ENCODE data around the gene GPC4. TPM values are rescaled to one million over a fixed set of nuclear protein-coding genes. Genes with fewer than 3 reads are reported as not detected.

Gene GPC4
- 20.3 TPM for polyA plus RNA-seq (ENCODE audit: insufficient read length)
- long read RNA-seq, donor 1, full-length matches to known transcripts, result 9 of 14 reads
- long read RNA-seq, donor 1, partial matches to known transcripts, result 5 of 14 reads
- long read RNA-seq, donor 1, other reads (novel, unspliced or antisense), result 0 of 14 reads
- long read RNA-seq, donor 2, full-length matches to known transcripts, result 2 of 2 reads
- long read RNA-seq, donor 2, partial matches to known transcripts, result 0 of 2 reads
- long read RNA-seq, donor 2, other reads (novel, unspliced or antisense), result 0 of 2 reads
- long read RNA-seq, donor 3, full-length matches to known transcripts, result 4 of 4 reads
- long read RNA-seq, donor 3, partial matches to known transcripts, result 0 of 4 reads
- long read RNA-seq, donor 3, other reads (novel, unspliced or antisense), result 0 of 4 reads
- long read RNA-seq, donor 4, result 0 reads
- long read RNA-seq, donor 5, full-length matches to known transcripts, result 1 of 1 reads
- long read RNA-seq, donor 5, partial matches to known transcripts, result 0 of 1 reads
- long read RNA-seq, donor 5, other reads (novel, unspliced or antisense), result 0 of 1 reads
- long read RNA-seq, donor 6, full-length matches to known transcripts, result 6 of 6 reads
- long read RNA-seq, donor 6, partial matches to known transcripts, result 0 of 6 reads
- long read RNA-seq, donor 6, other reads (novel, unspliced or antisense), result 0 of 6 reads
- long read RNA-seq, donor 7, full-length matches to known transcripts, result 4 of 4 reads
- long read RNA-seq, donor 7, partial matches to known transcripts, result 0 of 4 reads
- long read RNA-seq, donor 7, other reads (novel, unspliced or antisense), result 0 of 4 reads
- long read RNA-seq, donor 8, full-length matches to known transcripts, result 8 of 8 reads
- long read RNA-seq, donor 8, partial matches to known transcripts, result 0 of 8 reads
- long read RNA-seq, donor 8, other reads (novel, unspliced or antisense), result 0 of 8 reads

DNA sequence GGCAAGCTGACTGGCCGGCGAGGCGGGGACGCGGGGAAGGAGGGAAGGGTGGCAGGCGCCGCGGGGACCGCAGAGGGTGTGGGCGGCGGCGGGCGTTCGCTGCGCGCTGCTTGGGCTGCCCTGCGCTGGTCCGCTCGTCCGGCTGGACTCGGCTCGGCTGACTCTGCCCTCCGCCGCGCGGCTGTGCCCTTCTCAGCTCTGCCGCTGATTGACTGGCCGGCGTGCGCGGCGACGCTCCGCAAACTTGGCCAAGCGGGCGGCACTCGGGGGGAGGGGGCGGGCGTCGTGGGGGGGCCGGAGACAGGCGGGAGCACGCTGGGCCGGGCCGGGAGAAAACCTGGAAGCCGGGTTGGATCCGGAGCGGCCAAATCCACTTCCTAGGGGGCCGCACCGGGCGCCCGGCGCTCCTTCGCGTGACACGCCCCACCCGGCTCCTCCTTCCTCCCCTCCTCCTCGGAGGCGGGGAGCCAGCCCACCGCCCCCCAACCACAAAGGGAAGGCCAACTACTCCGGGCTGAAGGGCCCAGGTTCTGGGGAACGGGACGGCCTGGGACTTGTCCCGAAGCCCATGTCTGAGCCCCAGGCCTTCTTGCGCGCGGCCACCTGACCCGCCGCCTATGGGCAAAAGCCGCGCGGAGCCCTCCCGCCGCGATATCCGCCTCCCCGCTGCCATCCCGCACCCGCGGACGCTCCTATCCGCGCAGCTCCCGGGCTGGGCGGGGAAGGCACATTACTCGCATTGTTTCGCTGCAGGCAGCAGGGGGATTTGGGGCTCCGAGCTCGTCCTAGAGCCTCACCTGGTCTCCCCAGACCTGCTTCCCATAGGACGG is at the start of gene GPC4:
TSS of gene GPC4 (minus strand) at position 214 of the 830 bp plus-strand sequence. CDS start 524 bp downstream, outside the sequence.
- DNase-seq, result no peak

GRCh38 chrX:133461231-133461630 is 45.9 kb upstream of the GPC4 start:
- DNase-seq, result no peak

DNA sequence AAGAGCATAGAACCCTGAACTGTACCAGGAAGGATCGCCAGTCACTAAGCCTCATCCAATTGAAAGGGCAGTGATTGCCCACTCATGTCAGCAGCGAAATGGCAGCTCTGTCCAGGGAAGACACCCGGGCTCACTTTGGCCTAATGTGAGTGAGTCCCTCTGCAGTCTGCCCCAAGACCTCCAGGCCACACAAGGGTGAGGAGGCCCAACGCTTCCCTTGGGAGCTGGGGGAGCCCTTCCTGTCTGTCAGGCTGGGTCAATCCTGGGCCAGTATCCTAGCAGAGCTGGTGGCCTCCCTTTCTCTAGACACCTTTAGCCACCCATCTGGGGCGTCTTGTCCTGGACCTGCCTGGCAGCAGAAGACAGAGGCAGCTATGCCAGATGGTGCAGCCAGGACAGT is 39.6 kb upstream of the GPC4 start:
- DNase-seq, result no peak

DNA sequence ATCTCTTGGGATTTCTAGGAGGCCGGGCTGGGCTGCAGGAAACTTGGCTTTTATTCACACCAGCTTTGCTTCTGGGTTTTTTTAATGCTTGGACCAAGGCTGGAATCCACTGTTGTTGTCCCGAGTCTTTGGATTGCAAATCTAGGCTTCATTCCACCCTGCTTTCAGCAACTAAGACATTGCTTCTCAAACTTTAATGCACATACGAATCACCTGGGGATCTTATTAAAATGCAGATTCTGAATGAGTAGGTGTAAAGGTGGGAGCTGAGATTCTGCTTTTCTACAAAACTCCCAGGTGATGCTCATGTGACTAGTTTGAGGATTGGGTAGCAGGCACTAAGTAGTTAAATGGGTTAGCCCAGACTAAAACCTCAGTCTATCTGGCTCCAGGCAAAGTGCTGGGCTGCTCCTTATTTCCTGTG is 39.2 kb upstream of the GPC4 start:
- no peak for DNase-seq

DNA sequence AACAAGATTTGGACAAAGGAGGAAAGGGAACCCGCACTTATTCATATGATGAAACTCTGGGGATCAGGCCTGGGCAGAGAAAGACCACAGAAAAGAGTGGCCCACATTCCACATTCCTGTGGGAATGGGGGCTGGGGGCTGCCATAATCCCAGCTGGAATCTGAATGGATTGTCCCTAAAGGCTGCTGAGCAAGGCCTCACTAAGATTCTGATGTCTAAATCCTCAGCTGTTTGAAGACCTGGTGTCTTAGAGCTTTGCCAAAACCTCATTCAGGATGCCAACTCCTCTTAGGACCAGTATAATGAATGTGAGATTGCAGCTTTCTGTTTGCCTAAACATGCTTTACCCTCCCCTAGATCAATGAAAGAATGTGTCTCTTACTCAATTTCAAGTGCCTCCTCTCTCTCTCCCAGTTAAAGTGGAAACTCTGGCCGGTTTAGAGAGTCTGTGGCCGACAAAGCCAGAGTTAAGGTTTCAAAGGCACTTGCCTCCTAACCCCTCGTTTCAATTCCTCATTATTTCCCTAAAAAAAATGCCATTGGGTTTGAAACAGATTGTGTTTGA is 33.3 kb upstream of the GPC4 start:
- no peak for DNase-seq

- DNase-seq, result peak; percentile 35
Observed at GRCh38 chrX:133444952-133445831, 29.9 kb upstream of the GPC4 start.

GRCh38 chrX:133444196-133444595 is 28.9 kb upstream of the GPC4 start:
- DNase-seq, result no peak

DNA sequence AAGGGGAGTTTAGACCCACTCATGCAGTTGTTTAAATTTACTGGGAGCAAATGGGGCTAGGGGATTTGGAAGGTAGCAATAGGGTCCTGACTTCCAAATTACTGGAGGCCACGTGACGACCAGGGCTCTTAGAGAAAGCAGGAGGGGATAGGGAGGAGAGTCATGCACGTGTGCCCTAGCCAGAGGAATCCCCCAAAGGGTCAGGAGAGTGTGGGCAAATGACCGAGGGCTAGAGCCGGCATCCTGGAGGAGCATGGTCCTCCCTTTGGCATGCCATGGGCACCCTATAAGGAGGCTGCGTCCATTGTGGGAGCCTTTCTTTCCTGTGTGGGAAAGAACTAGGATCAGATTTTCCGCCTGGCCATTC is 25.5 kb upstream of the GPC4 start:
- DNase-seq, result no peak

DNA sequence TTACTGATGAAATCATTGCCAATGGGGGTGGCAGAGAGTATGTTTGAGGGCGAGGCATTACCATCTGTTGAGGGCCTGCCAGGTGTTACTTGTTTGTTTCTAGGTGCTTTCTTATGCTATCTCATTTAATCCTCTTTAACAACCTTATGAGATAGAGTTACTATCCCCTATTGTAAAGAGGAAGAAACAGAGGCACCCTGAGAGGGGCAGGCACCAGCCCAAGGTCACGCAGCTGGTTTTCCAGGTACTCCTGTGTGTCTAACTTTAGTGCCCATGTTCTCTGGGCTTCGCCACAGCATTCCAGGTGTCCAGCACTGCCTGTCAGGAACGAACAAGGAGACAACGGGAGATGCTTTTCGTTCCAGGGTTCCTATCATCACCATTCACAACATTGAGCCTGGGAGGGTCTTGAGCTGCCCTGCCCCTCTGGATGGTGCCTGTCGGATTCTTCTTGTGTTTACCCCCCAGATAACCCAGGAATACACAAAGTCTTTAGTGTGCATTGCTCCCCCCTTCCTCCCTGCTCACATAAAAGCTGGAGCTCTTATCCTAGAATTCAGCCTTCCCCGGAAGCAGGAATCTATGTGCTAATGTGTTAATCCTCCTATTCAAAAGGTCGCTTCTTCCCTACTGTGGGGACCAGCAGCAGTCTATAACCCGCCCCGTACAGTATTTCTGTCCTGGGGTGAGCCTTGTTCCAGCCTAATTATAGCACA is 24.9 kb upstream of the GPC4 start:
- DNase-seq, result no peak

DNA sequence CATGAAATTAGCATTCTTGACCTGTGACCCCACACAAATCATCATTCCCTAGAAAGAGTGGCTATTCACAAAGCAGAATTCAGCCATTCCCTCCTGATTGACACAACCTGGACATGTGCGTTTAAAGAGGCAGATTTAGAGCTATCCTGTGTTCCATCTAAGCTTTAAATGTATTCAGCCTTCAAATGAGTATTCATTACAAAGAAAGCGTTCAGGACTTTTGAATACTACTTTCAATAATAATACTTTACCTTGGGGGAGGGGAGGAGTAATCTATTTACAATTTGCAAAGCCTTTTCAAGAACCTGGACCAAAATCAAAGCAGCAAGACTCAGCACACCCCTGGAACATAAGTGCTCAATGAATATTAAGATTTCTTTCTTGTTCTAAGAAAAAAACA is 22.5 kb upstream of the GPC4 start:
- no peak for DNase-seq

- DNase-seq, result no peak
Observed at GRCh38 chrX:133437356-133437755, 22.1 kb upstream of the GPC4 start.

DNA sequence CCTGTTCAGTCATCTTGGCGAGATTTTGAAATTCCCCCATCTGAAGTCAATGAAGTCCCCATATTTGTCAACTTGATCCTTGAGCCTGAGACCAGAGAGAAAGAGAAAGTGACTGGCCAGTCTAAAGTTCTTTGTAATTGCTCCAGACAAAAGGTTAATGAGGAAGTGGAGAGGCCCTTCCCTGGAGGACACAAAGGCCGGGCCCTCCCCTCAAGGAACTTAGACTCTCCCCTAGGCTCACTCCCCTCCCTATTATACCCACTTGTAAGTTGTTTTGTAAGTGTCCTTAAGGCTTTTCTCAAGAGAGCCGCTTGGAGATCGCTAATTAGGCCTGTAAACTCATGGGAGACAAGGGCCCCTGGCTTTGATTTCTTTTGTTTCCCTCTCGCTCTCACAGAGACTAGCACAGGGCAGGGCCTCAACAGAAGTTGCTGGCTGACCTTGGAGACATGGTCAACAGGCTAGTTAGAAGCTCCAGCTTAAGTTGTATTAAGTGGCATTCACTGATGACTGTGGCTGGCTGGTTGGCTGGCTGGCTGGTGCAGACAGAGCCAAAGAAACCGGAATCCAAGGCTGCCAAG is 20.3 kb upstream of the GPC4 start:
- DNase-seq, result no peak

DNA sequence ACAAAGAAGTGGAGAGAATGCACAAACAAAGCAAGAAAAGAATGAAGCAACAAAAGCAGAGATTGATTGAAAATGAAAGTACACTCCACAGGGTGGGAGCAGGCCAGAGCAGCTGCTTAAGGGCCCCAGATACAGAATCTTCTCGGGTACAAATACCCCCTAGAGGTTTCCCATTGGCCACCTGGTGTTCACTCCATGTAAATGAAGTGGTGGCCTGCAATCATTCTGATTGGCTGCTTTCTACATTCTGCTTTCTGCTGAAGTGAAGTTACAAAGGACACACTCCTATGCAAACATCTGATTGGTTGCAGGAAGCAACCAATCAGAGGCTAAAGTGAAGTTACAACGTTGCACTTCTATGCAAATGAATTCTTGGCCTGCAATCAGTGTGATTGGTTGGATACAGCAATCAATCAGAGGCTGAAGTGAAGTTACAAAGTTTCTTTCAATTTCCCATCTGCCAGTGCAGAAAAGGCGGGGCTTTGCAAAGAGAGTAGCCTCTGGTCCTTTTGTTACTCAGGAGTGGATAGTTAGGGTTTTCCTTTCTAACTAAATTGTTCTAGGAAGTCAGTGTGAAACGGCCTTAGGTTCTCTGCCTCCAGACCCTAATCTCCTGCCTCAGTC is 19.0 kb upstream of the GPC4 start:
- DNase-seq, result no peak

GRCh38 chrX:133419911-133420310 is 4.6 kb upstream of the GPC4 start:
- DNase-seq, result no peak

- DNase-seq, result no peak
Observed at GRCh38 chrX:133418588-133418987, 3.3 kb upstream of the GPC4 start.

GRCh38 chrX:133417364-133417763 is 2.1 kb upstream of the GPC4 start:
- no peak for DNase-seq

DNA sequence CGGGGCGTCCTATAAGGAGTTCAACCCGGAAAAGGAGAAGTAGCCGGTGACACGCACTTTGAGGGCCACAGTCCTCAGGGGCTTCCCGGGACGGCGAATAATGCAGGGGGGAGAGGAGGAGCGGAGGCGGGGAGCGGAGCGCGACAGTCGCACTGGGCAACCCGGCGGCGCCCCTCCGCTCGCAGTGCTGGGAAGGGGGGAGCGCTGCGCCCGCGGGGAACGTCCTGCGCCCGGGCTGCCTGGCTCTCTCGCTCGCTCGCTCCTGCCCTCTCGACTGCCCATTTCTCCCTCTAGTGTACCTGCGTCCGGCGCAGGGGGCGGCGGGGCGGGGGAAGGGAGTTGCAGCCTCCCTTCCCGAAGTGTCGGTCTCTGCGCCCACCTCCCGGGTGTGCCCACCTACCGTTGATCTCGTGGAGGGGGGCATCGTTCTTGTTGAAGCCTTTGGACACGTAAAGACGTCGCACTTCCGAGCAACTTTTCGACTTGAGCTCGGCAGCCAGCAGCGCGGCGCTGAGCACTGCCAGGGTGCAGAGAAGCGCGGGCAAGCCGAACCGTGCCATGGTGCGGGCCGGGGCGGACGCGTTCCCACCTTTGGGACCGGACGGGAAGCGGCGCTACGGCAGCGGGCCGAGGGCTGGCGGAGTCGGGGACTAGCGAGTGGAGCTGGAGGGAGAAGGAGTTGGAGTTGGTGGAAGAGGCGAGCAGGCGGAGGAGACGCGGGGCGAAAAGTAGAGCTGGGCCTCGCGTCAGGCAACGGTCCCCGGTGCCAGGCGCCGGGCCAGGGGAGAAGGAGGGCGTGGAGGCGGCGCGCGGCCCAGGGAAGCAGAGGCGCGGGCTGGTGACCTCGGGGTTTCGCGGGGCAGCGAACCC is 648 bp downstream of the GPC4 start:
- no peak for DNase-seq
